MM.1S (cell line): ENCODE results near the gene ARAP2.

Experiments used
- EZH2 ChIP-seq: fragments of 300-600 bp; sonication (generic); optimal IDR thresholded peaks from 2 replicates; pipeline ENCODE3; 2017; ENCODE audit warnings: low read depth, mild to moderate bottlenecking, antibody characterized with exemption, low read length, mixed read lengths
- TF ChIP-seq, protein P1 (sequence below): fragments of 300-600 bp; sonication (generic); IDR thresholded peaks from 2 replicates; pipeline ENCODE4 v1.5.1; 2016; ENCODE audit warnings: antibody characterized with exemption, low read length, mixed read lengths

- TF ChIP-seq, protein P1, sequence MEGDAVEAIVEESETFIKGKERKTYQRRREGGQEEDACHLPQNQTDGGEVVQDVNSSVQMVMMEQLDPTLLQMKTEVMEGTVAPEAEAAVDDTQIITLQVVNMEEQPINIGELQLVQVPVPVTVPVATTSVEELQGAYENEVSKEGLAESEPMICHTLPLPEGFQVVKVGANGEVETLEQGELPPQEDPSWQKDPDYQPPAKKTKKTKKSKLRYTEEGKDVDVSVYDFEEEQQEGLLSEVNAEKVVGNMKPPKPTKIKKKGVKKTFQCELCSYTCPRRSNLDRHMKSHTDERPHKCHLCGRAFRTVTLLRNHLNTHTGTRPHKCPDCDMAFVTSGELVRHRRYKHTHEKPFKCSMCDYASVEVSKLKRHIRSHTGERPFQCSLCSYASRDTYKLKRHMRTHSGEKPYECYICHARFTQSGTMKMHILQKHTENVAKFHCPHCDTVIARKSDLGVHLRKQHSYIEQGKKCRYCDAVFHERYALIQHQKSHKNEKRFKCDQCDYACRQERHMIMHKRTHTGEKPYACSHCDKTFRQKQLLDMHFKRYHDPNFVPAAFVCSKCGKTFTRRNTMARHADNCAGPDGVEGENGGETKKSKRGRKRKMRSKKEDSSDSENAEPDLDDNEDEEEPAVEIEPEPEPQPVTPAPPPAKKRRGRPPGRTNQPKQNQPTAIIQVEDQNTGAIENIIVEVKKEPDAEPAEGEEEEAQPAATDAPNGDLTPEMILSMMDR = no peak
- no peak for TF ChIP-seq EZH2
Observed at GRCh38 chr4:36213977-36214376, 30.3 kb downstream of the ARAP2 start.
